ENCODE data around the gene GLDC.
A peak's percentile ranks its signal among the peaks of the same experiment; 100 is the strongest.

- no peak for TF ChIP-seq HDAC6 (IDR thresholded peaks at IDR 0.05; ENCODE audit: unreplicated experiment)
- peak; percentile 65 for TF ChIP-seq POLR2A (IDR thresholded peaks at IDR 0.05; ENCODE audit: low read depth, low read length)
- TF ChIP-seq CTCF (IDR thresholded peaks at IDR 0.05 in 2 of 3, conservative IDR thresholded peaks at IDR 0.05 in 1 of 3; ENCODE audit: control insufficient read depth in 2 of 3, extremely low read depth in 1 of 3, insufficient read depth in 1 of 3, low read depth in 3 of 3, low read length in 3 of 3), result no peak
- no peak for TF ChIP-seq CEBPB (IDR thresholded peaks at IDR 0.05; ENCODE audit: borderline replicate concordance in 1 of 2, low read depth in 2 of 2, low read length in 2 of 2)
- TF ChIP-seq EP300 (IDR thresholded peaks at IDR 0.05; ENCODE audit: borderline replicate concordance in 1 of 2, control insufficient read depth in 1 of 2, low read depth in 2 of 2, low read length in 2 of 2), result peak; percentile 30 to 33; a peak in 1 of 4 replicates
- TF ChIP-seq NR2C1 (IDR thresholded peaks at IDR 0.05), result no peak
- no peak for TF ChIP-seq CREB1 (IDR thresholded peaks at IDR 0.05; ENCODE audit: low read depth)
- TF ChIP-seq ZNF274 (IDR thresholded peaks at IDR 0.05; ENCODE audit: insufficient read depth, insufficient read length), result no peak
- TF ChIP-seq USF2 (IDR thresholded peaks at IDR 0.05; ENCODE audit: borderline replicate concordance, low read depth, low read length), result no peak; the same call in 1 of the 2 replicates
- TF ChIP-seq HDGF (IDR thresholded peaks at IDR 0.05), result 0 out of 2 replicates have a peak, but pooled peaks have one; percentile 51
Observed at GRCh38 chr9:6630502-6631206, 14.9 kb downstream of the GLDC start.

Data from GM12878 (cell line).